ENCODE results near the gene CD59. TPM values are rescaled to one million over a fixed set of nuclear protein-coding genes. Genes with fewer than 3 reads are reported as not detected.
"Not testable (repeated sequence)": the region's sequence is repeated elsewhere in the genome, so short reads cannot be mapped to it uniquely, and the experiment has no call there.

CD59 gene
- total and polyA plus RNA-seq, 2 experiments from 2014 or later, result 298 to 346 TPM

- no peaks in the 10 kb centered on the region for H3K9me2 ChIP-seq (replicated peaks; ENCODE audit: insufficient read depth)
- WGBS (ENCODE audit: low lambda C conversion rate, missing lambda C conversion rate), result 61% methylated on average over 5 of the region's 5 CpGs
- TF ChIP-seq CTCF (IDR thresholded peaks at IDR 0.05; ENCODE audit: poor library complexity) (no peak), EZH2phosphoT487 (IDR thresholded peaks at IDR 0.05; ENCODE audit: low read depth, severe bottlenecking, unreplicated experiment) (no peak), EZH2 (IDR thresholded peaks at IDR 0.05; ENCODE audit: borderline replicate concordance) (no peak)
These were observed 52.1 kb downstream of the CD59 start for GRCh38 chr11:33684003-33684706.

GRCh38 chr11:33682446-33682845 is 53.8 kb downstream of the CD59 start:
- Histone ChIP-seq H3K4me1 (ENCODE audit: insufficient read depth) (no peaks in the 10 kb centered on the region), H3K27ac (no peak overlapping the region), H3K9me3 (ENCODE audit: low read depth) (no peaks in the 10 kb centered on the region), H3K4me3 (no peak overlapping the region), H3K36me3 (replicated peaks; ENCODE audit: insufficient read depth, low read depth) (no peaks in the 10 kb centered on the region), H3K27me3 (peaks cover 13% of the 10 kb centered on the region), H2AFZ (no peak overlapping the region), H3K79me2 (no peaks in the 10 kb centered on the region), H3K4me2 (no peak overlapping the region), H4K20me1 (ENCODE audit: insufficient read depth, poor library complexity, severe bottlenecking) (no peaks in the 10 kb centered on the region), H3K9me2 (replicated peaks; ENCODE audit: insufficient read depth) (no peaks in the 10 kb centered on the region)
- WGBS (ENCODE audit: low lambda C conversion rate, missing lambda C conversion rate), result 81% methylated on average over 4 of the region's 4 CpGs
- no peak for DNase-seq (ENCODE audit: low spot score)
- TF ChIP-seq CTCF (IDR thresholded peaks at IDR 0.05; ENCODE audit: poor library complexity) (peak; percentile 8), EZH2phosphoT487 (IDR thresholded peaks at IDR 0.05; ENCODE audit: low read depth, severe bottlenecking, unreplicated experiment) (no peak), EZH2 (IDR thresholded peaks at IDR 0.05; ENCODE audit: borderline replicate concordance) (no peak)

More at GRCh38 chr11:33684003-33684706, 52.1 kb downstream of the CD59 start:
- no peak overlapping the region for H3K4me2 ChIP-seq
- no peak overlapping the region for H3K27ac ChIP-seq
- no peak overlapping the region for H3K4me3 ChIP-seq
- no peaks in the 10 kb centered on the region for H3K4me1 ChIP-seq (ENCODE audit: insufficient read depth)
- no peak for DNase-seq (ENCODE audit: low spot score)
- H3K9me3 ChIP-seq (ENCODE audit: low read depth), result no peaks in the 10 kb centered on the region
- H4K20me1 ChIP-seq (ENCODE audit: insufficient read depth, poor library complexity, severe bottlenecking), result no peaks in the 10 kb centered on the region
- peaks cover 13% of the 10 kb centered on the region for H3K27me3 ChIP-seq
- H3K36me3 ChIP-seq (replicated peaks; ENCODE audit: insufficient read depth, low read depth), result no peaks in the 10 kb centered on the region
- H3K79me2 ChIP-seq, result no peaks in the 10 kb centered on the region
- no peak overlapping the region for H2AFZ ChIP-seq

DNA sequence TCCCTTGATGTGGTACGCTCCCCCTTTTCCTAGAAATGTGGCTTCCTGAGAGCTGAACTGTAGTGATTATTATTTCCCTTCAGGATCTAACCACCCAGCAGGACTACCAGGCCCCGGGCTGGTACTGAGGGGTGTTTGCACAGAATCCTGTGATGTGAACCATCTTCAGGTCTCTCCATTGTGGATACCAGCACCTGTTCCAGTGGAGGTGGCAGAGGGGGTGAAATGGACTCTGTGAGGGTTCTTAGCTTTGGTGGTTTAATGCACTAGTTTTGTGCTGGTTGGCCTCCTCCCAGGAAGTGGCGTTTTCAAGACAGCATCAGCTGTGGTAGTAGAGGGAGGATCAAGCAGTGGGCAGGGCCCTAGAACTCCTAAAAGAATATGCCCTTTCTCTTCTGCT is 54.2 kb downstream of the CD59 start:
- Histone ChIP-seq H3K79me2 (no peaks in the 10 kb centered on the region), H3K27ac (no peak overlapping the region), H3K9me2 (replicated peaks; ENCODE audit: insufficient read depth) (no peaks in the 10 kb centered on the region), H3K9me3 (ENCODE audit: low read depth) (no peaks in the 10 kb centered on the region), H3K36me3 (replicated peaks; ENCODE audit: insufficient read depth, low read depth) (no peaks in the 10 kb centered on the region), H2AFZ (no peak overlapping the region), H3K27me3 (peaks cover 13% of the 10 kb centered on the region), H3K4me2 (no peak overlapping the region), H3K4me1 (ENCODE audit: insufficient read depth) (no peaks in the 10 kb centered on the region), H3K4me3 (no peak overlapping the region), H4K20me1 (ENCODE audit: insufficient read depth, poor library complexity, severe bottlenecking) (no peaks in the 10 kb centered on the region)
- no peak for DNase-seq (ENCODE audit: low spot score)
- TF ChIP-seq EZH2phosphoT487 (IDR thresholded peaks at IDR 0.05; ENCODE audit: low read depth, severe bottlenecking, unreplicated experiment), result no peak
- no peak for TF ChIP-seq EZH2 (IDR thresholded peaks at IDR 0.05; ENCODE audit: borderline replicate concordance)
- no peak for TF ChIP-seq CTCF (IDR thresholded peaks at IDR 0.05; ENCODE audit: poor library complexity)
- WGBS (ENCODE audit: low lambda C conversion rate, missing lambda C conversion rate), result 91% methylated on average over 3 of the region's 3 CpGs

- H4K20me1 ChIP-seq (ENCODE audit: insufficient read depth, poor library complexity, severe bottlenecking); H3K9me2 ChIP-seq (replicated peaks; ENCODE audit: insufficient read depth); H3K4me2 ChIP-seq; H3K36me3 ChIP-seq (replicated peaks; ENCODE audit: insufficient read depth, low read depth); H2AFZ ChIP-seq; H3K9me3 ChIP-seq (ENCODE audit: low read depth); DNase-seq (ENCODE audit: low spot score); H3K79me2 ChIP-seq; H3K27ac ChIP-seq; H3K4me3 ChIP-seq; H3K4me1 ChIP-seq (ENCODE audit: insufficient read depth): not testable (repeated sequence)
- H3K27me3 ChIP-seq, result peaks cover 13% of the 10 kb centered on the region
- 90% methylated on average over 1 of the region's 1 CpG for WGBS (ENCODE audit: low lambda C conversion rate, missing lambda C conversion rate)
These were observed 57.6 kb downstream of the CD59 start for GRCh38 chr11:33678616-33679015.
